Lung (tissue), 12 donors: ENCODE results near the gene DNAH3. TPM values are rescaled to one million over a fixed set of nuclear protein-coding genes. Genes with fewer than 3 reads are reported as not detected.

ENCODE experiments used
- ATAC-seq: fragments of 200-7000 bp; cut with Tn5 transposase; one replicate; pipeline ENCODE4 v1.9.1; 2020; ENCODE audit warnings: moderate number of reproducible peaks; ENCODE audit not compliant: insufficient read depth, low FRiP score
- DNase-seq, 3 donors: peaks; one replicate each; pipeline ENCODE4 v3.0.0-alpha.2; 2013 to 2017
- H3K27ac ChIP-seq, 2 donors: one replicate each; pipeline ENCODE4 v1.5.1; 2013; ENCODE audit warnings: mild to moderate bottlenecking in 2 of 2, moderate library complexity in 2 of 2, control low read depth in 1 of 2, inconsistent platforms in 1 of 2, low read depth in 1 of 2, low read length in 1 of 2
- H3K27me3 ChIP-seq, 3 donors: one replicate each; pipeline ENCODE4 v1.5.1; 2013; ENCODE audit warnings: low read length in 2 of 3; ENCODE audit not compliant: control insufficient read depth in 3 of 3, insufficient read depth in 3 of 3
- H3K36me3 ChIP-seq, 4 donors: one replicate each; pipeline ENCODE4 v1.5.1; 2013; ENCODE audit warnings: low read length in 4 of 4, mild to moderate bottlenecking in 1 of 4, moderate library complexity in 1 of 4; ENCODE audit not compliant: control insufficient read depth in 4 of 4, insufficient read depth in 4 of 4
- H3K4me1 ChIP-seq, 5 donors: one replicate each; pipeline ENCODE4 v1.5.1; 2013; ENCODE audit warnings: low read length in 5 of 5, mild to moderate bottlenecking in 2 of 5, moderate library complexity in 1 of 5; ENCODE audit not compliant: control insufficient read depth in 5 of 5, insufficient read depth in 5 of 5
- H3K4me3 ChIP-seq: one replicate; pipeline ENCODE4 v1.5.1; 2013; ENCODE audit warnings: mild to moderate bottlenecking, control low read depth, moderate library complexity
- H3K9ac ChIP-seq, 2 donors: one replicate each; pipeline ENCODE4 v1.5.1; 2013; ENCODE audit warnings: low read length in 2 of 2, control low read depth in 1 of 2; ENCODE audit not compliant: insufficient read depth in 1 of 2
- H3K9me3 ChIP-seq, 4 donors: one replicate each; pipeline ENCODE4 v1.5.1; 2013; ENCODE audit warnings: low read length in 3 of 4, mild to moderate bottlenecking in 1 of 4, moderate library complexity in 1 of 4; ENCODE audit not compliant: control insufficient read depth in 4 of 4, insufficient read depth in 3 of 4
- WGBS, 2 donors: extraction: QIAGEN DNeasy Blood & Tissue Kit; methylation state at CpG; one replicate each; pipeline ENCODE4 v1.1.7; 2013; 5-methylcytosine and 5-hydroxymethylcytosine counted together
- polyA plus RNA-seq, 2 donors: library from polyadenylated mRNA; stranded (reverse); fragments of 200-250 nt; gene quantifications; one replicate each; pipeline ENCODE4 v1.2.1, GENCODE V29; 2013
- total RNA-seq, 2 donors: library from RNA; depleted of rRNA in 1 of 2; stranded (reverse); fragments of >200 nt in 1 of 2; gene quantifications; one replicate each; pipeline ENCODE4 v1.2.1, GENCODE V29; 2014 to 2021
- TF ChIP-seq, protein P1 (sequence below): IDR thresholded peaks from 2 replicates; pipeline ENCODE4 v1.5.1; 2012; ENCODE audit warnings: mild to moderate bottlenecking; ENCODE audit errors: control extremely low read depth, extremely low read depth
- donor health status: control.
- donor health status: control.
- donor health status: Bipolar disorder and iron deficiency.
- donor health status: healthy.
- donor health status: DM: yes; HTN: yes; CAD: no.

DNAH3 gene
- total and polyA plus RNA-seq, 4 donors: 1.0 to 24.1 (median 12.8) TPM

- peaks cover 0 to 4% (median 1%) of the 10 kb centered on the region in 4 donors for H3K9me3 ChIP-seq
- H3K4me3 ChIP-seq: no peak overlapping the region
- H3K27me3 ChIP-seq: no peaks in the 10 kb centered on the region
- WGBS, 2 donors: 91 to 96% methylated on average over 12 of the region's 12 CpGs
- no peak overlapping the region for H3K27ac ChIP-seq
- TF ChIP-seq, protein P1, sequence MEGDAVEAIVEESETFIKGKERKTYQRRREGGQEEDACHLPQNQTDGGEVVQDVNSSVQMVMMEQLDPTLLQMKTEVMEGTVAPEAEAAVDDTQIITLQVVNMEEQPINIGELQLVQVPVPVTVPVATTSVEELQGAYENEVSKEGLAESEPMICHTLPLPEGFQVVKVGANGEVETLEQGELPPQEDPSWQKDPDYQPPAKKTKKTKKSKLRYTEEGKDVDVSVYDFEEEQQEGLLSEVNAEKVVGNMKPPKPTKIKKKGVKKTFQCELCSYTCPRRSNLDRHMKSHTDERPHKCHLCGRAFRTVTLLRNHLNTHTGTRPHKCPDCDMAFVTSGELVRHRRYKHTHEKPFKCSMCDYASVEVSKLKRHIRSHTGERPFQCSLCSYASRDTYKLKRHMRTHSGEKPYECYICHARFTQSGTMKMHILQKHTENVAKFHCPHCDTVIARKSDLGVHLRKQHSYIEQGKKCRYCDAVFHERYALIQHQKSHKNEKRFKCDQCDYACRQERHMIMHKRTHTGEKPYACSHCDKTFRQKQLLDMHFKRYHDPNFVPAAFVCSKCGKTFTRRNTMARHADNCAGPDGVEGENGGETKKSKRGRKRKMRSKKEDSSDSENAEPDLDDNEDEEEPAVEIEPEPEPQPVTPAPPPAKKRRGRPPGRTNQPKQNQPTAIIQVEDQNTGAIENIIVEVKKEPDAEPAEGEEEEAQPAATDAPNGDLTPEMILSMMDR: no peak
- ATAC-seq: no peak
- H3K4me1 ChIP-seq: peaks cover 0 to 1% (median 0%) of the 10 kb centered on the region in 5 donors
- H3K9ac ChIP-seq: no peak overlapping the region
- no peak for DNase-seq
- H3K36me3 ChIP-seq: peaks cover 6 to 14% (median 11%) of the 10 kb centered on the region in 4 donors
These were observed 35.1 kb upstream of the DNAH3 start for GRCh38 chr16:21185659-21186325.

DNA sequence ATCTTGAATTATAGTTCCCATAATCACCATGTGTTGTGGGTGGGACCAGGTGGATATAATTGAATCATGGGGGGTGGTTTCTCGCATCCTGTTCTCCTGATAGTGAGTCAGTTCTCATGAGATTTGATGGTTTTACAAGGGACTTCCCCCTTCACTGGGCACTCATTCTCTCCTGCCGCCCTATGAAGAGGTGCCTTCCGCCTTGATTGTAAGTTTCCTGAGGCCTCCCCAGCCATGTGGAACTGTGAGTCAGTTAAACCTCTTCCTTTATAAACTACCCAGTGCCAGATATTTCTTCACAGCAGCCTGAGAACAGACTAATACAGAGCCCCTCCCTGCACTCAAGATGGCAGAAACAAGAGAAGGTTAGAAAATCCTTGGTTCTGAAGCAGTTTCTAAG lies 34.2 kb upstream of the DNAH3 start:
- Histone ChIP-seq H3K4me3 (no peak overlapping the region), H3K27me3 (no peaks in the 10 kb centered on the region), H3K27ac (no peak overlapping the region), H3K4me1 (peaks cover 0 to 1% (median 0%) of the 10 kb centered on the region in 5 donors), H3K9ac (no peak overlapping the region), H3K36me3 (peaks cover 6 to 15% (median 13%) of the 10 kb centered on the region in 4 donors), H3K9me3 (peaks cover 0 to 4% (median 1%) of the 10 kb centered on the region in 4 donors)
- TF ChIP-seq, protein P1: no peak
- 85 to 98% methylated on average over 3 of the region's 3 CpGs for WGBS, 2 donors
- DNase-seq: no peak
- no peak for ATAC-seq

- TF ChIP-seq, protein P1: no peak
- WGBS, 2 donors: 94 to 97% methylated on average over 3 of the region's 3 CpGs
- DNase-seq (no peak), ATAC-seq (no peak)
- H3K9ac ChIP-seq: no peak overlapping the region
- H3K27ac ChIP-seq: no peak overlapping the region
- no peak overlapping the region for H3K4me3 ChIP-seq
- H3K4me1 ChIP-seq: peaks cover 0 to 1% (median 0%) of the 10 kb centered on the region in 5 donors
- peaks cover 11 to 15% (median 14%) of the 10 kb centered on the region in 4 donors for H3K36me3 ChIP-seq
- H3K9me3 ChIP-seq: peaks cover 0 to 4% (median 1%) of the 10 kb centered on the region in 4 donors
- H3K27me3 ChIP-seq: no peaks in the 10 kb centered on the region
These were observed 33.3 kb upstream of the DNAH3 start for GRCh38 chr16:21183995-21184394.
